GM18511 (cell line): ENCODE data around the gene NEDD1.

ENCODE experiments used
- ATAC-seq: cut with Tn5 transposase; IDR thresholded peaks from one replicate; pipeline ENCODE4 v1.9.1; 2021; ENCODE audit warnings: mild to moderate bottlenecking, moderate library complexity; ENCODE audit not compliant: unreplicated experiment

Gene NEDD1

DNA sequence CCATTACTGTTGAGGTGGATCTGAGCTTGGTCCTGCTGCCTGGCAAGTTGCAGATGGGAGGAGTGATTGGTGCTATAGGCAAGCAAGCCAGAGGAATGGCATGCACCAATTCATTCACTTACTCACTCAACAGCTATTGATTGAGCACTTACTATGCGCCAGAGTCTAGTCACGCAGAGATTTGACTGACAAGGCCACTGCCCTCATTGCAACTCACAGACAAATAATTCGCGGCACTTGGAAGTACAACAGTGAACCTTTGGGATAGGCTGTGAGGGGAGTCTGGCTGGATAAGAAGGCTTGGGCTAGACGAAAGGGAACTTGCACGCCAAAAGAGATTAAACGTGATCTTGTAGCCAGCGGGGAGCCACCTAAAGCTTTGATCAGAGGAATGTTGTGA, 96.2 kb downstream of the NEDD1 start:
- no peak for ATAC-seq
